HUES6 (cell line): ENCODE measurements around the gene VIPAS39.

Experiments used
- H3K27ac ChIP-seq: 2 replicates; pipeline ENCODE4 v1.7.0; 2013; ENCODE audit warnings: low read depth, mild to moderate bottlenecking, low read length, inconsistent platforms
- H3K27me3 ChIP-seq: 2 replicates; pipeline ENCODE4 v1.6.1; 2013; ENCODE audit warnings: low read length; ENCODE audit not compliant: control insufficient read depth, insufficient read depth
- H3K36me3 ChIP-seq: 2 replicates; pipeline ENCODE4 v1.6.1; 2013; ENCODE audit warnings: low read length; ENCODE audit not compliant: control insufficient read depth, insufficient read depth
- H3K4me1 ChIP-seq: 2 replicates; pipeline ENCODE4 v1.6.1; 2013; ENCODE audit warnings: low read length; ENCODE audit not compliant: control insufficient read depth, insufficient read depth
- H3K4me3 ChIP-seq: 2 replicates; pipeline ENCODE4 v1.5.1; 2013; ENCODE audit warnings: low read depth, low read length
- H3K9ac ChIP-seq: one replicate; pipeline ENCODE4 v1.6.1; 2013; ENCODE audit warnings: mild to moderate bottlenecking, low read length
- H3K9me3 ChIP-seq: 2 replicates; pipeline ENCODE4 v1.6.1; 2013; ENCODE audit warnings: low read depth, low read length; ENCODE audit not compliant: control insufficient read depth, insufficient read depth

The VIPAS39 gene

GRCh38 chr14:77488558-77488957, 31.2 kb upstream of the VIPAS39 start:
- H3K9me3 ChIP-seq = no peaks in the 10 kb centered on the region

GRCh38 chr14:77485901-77486678, 28.7 kb upstream of the VIPAS39 start:
- H3K27me3 ChIP-seq = no peaks in the 10 kb centered on the region
- no peak overlapping the region for H3K9ac ChIP-seq
- no peak overlapping the region for H3K4me3 ChIP-seq
- H3K36me3 ChIP-seq = no peaks in the 10 kb centered on the region
- no peaks in the 10 kb centered on the region for H3K9me3 ChIP-seq
- H3K4me1 ChIP-seq = no peaks in the 10 kb centered on the region
- no peak overlapping the region for H3K27ac ChIP-seq

More at GRCh38 chr14:77488558-77488957, 31.2 kb upstream of the VIPAS39 start:
- Histone ChIP-seq H3K4me1 (no peaks in the 10 kb centered on the region), H3K9ac (no peak overlapping the region), H3K4me3 (no peak overlapping the region), H3K27ac (no peak overlapping the region), H3K27me3 (no peaks in the 10 kb centered on the region), H3K36me3 (no peaks in the 10 kb centered on the region)

GRCh38 chr14:77485256-77485655, 27.9 kb upstream of the VIPAS39 start:
- H3K27me3 ChIP-seq = no peaks in the 10 kb centered on the region
- no peak overlapping the region for H3K9ac ChIP-seq
- no peaks in the 10 kb centered on the region for H3K4me1 ChIP-seq
- no peak overlapping the region for H3K4me3 ChIP-seq
- H3K9me3 ChIP-seq = no peaks in the 10 kb centered on the region
- no peak overlapping the region for H3K27ac ChIP-seq
- H3K36me3 ChIP-seq = no peaks in the 10 kb centered on the region

GRCh38 chr14:77482422-77482821, 25.0 kb upstream of the VIPAS39 start:
- H3K9ac ChIP-seq = no peak overlapping the region
- H3K4me1 ChIP-seq = no peaks in the 10 kb centered on the region
- no peak overlapping the region for H3K4me3 ChIP-seq
- H3K27ac ChIP-seq = no peak overlapping the region
- no peaks in the 10 kb centered on the region for H3K9me3 ChIP-seq
- H3K27me3 ChIP-seq = no peaks in the 10 kb centered on the region
- H3K36me3 ChIP-seq = no peaks in the 10 kb centered on the region

- no peak overlapping the region for H3K27ac ChIP-seq
- no peak overlapping the region for H3K9ac ChIP-seq
- H3K9me3 ChIP-seq = no peaks in the 10 kb centered on the region
- H3K36me3 ChIP-seq = no peaks in the 10 kb centered on the region
- no peaks in the 10 kb centered on the region for H3K27me3 ChIP-seq
- H3K4me3 ChIP-seq = no peak overlapping the region
- H3K4me1 ChIP-seq = no peaks in the 10 kb centered on the region
These were observed 21.4 kb upstream of the VIPAS39 start for GRCh38 chr14:77478796-77479195.

GRCh38 chr14:77478029-77478428, 20.6 kb upstream of the VIPAS39 start:
- no peak overlapping the region for H3K27ac ChIP-seq
- H3K9me3 ChIP-seq = no peaks in the 10 kb centered on the region
- peaks cover under 1% of the 10 kb centered on the region; the same call in 1 of the 2 replicates for H3K4me1 ChIP-seq
- no peaks in the 10 kb centered on the region for H3K27me3 ChIP-seq
- H3K9ac ChIP-seq = no peak overlapping the region
- no peak overlapping the region for H3K4me3 ChIP-seq
- H3K36me3 ChIP-seq = no peaks in the 10 kb centered on the region

- Histone ChIP-seq H3K9me3 (no peaks in the 10 kb centered on the region), H3K27ac (no peak overlapping the region), H3K4me1 (peaks cover 15% of the 10 kb centered on the region), H3K4me3 (no peak overlapping the region), H3K36me3 (no peaks in the 10 kb centered on the region), H3K9ac (no peak overlapping the region), H3K27me3 (no peaks in the 10 kb centered on the region)
These were observed 18.2 kb upstream of the VIPAS39 start for GRCh38 chr14:77475432-77476115.

GRCh38 chr14:77474479-77475177, 17.2 kb upstream of the VIPAS39 start:
- peaks cover 1% of the 10 kb centered on the region; the same call in 1 of the 2 replicates for H3K36me3 ChIP-seq
- no peaks in the 10 kb centered on the region for H3K9me3 ChIP-seq
- H3K4me3 ChIP-seq = no peak overlapping the region
- H3K27ac ChIP-seq = no peak overlapping the region
- peaks cover 23% of the 10 kb centered on the region for H3K4me1 ChIP-seq
- H3K27me3 ChIP-seq = no peaks in the 10 kb centered on the region
- no peak overlapping the region for H3K9ac ChIP-seq

GRCh38 chr14:77473921-77474320, 16.5 kb upstream of the VIPAS39 start:
- H3K27me3 ChIP-seq = no peaks in the 10 kb centered on the region
- no peak overlapping the region for H3K9ac ChIP-seq

GRCh38 chr14:77470224-77470870, 12.9 kb upstream of the VIPAS39 start:
- no peaks in the 10 kb centered on the region for H3K9me3 ChIP-seq
- H3K36me3 ChIP-seq = peaks cover 41% of the 10 kb centered on the region
- no peak overlapping the region for H3K9ac ChIP-seq
- H3K27me3 ChIP-seq = no peaks in the 10 kb centered on the region
- H3K27ac ChIP-seq = no peak overlapping the region
- peaks cover 24% of the 10 kb centered on the region for H3K4me1 ChIP-seq
- no peak overlapping the region for H3K4me3 ChIP-seq

More at GRCh38 chr14:77473921-77474320, 16.5 kb upstream of the VIPAS39 start:
- Histone ChIP-seq H3K4me1 (peaks cover 24% of the 10 kb centered on the region), H3K27ac (no peak overlapping the region), H3K4me3 (no peak overlapping the region), H3K36me3 (peaks cover 9% of the 10 kb centered on the region), H3K9me3 (no peaks in the 10 kb centered on the region)
